Hippocampal formation (tissue), 2 donors: ENCODE data around the gene BTN1A1.
"Not testable (repeated sequence)": the region's sequence is repeated elsewhere in the genome, so short reads cannot be mapped to it uniquely, and the experiment has no call there.

Source experiments
- DNase-seq, 2 donors: peaks; one replicate each; lab custom pipeline; 2025; lab: John Stamatoyannopoulos, UW

BTN1A1 gene

GRCh38 chr6:26537160-26537845 lies 37.2 kb downstream of the BTN1A1 start:
- peak; percentile 82 to 87 for DNase-seq

GRCh38 chr6:26537846-26538571 lies 37.9 kb downstream of the BTN1A1 start, which contains the start of gene HMGN4:
TSS of gene HMGN4 (plus strand) at chr6:26538366. CDS start at chr6:26545207, 6,841 bp downstream.
- peak; percentile 82 to 89 for DNase-seq

GRCh38 chr6:26538572-26538902 lies 38.4 kb downstream of the BTN1A1 start:
- DNase-seq: peak in 1 of 2 donors; percentile 39

GRCh38 chr6:26539071-26539615 lies 39.0 kb downstream of the BTN1A1 start:
- no peak for DNase-seq

GRCh38 chr6:26541579-26541978 lies 41.5 kb downstream of the BTN1A1 start:
- no peak for DNase-seq

GRCh38 chr6:26543953-26544352 lies 43.9 kb downstream of the BTN1A1 start:
- DNase-seq: no peak

GRCh38 chr6:26544473-26544872 lies 44.4 kb downstream of the BTN1A1 start:
- DNase-seq: no peak

- DNase-seq: no peak
Measured at GRCh38 chr6:26545627-26546026, 45.5 kb downstream of the BTN1A1 start.

- DNase-seq: not testable (repeated sequence)
Measured at GRCh38 chr6:26547363-26547762, 47.3 kb downstream of the BTN1A1 start.

- no peak for DNase-seq
Measured at GRCh38 chr6:26550250-26550993, 50.3 kb downstream of the BTN1A1 start.

- no peak for DNase-seq
Measured at GRCh38 chr6:26552205-26552604, 52.1 kb downstream of the BTN1A1 start.

- DNase-seq: no peak
Measured at GRCh38 chr6:26552640-26553188, 52.6 kb downstream of the BTN1A1 start.

- DNase-seq: peak; percentile 55 to 83
Measured at GRCh38 chr6:26553264-26553634, 53.1 kb downstream of the BTN1A1 start.

GRCh38 chr6:26553635-26554446 lies 53.7 kb downstream of the BTN1A1 start:
- DNase-seq: peak; percentile 35 to 62

- DNase-seq: no peak
Measured at GRCh38 chr6:26554447-26554696, 54.3 kb downstream of the BTN1A1 start.

GRCh38 chr6:26554697-26555504 lies 54.8 kb downstream of the BTN1A1 start:
- DNase-seq: peak in 1 of 2 donors; percentile 19

- no peak for DNase-seq
Measured at GRCh38 chr6:26555505-26556262, 55.6 kb downstream of the BTN1A1 start.

- DNase-seq: no peak
Measured at GRCh38 chr6:26556263-26557070, 56.4 kb downstream of the BTN1A1 start.
